GM21737 (cell line): ENCODE data around the gene CCDC60.

Experiments
- ATAC-seq: cut with Tn5 transposase; IDR thresholded peaks from one replicate; pipeline ENCODE4 v1.9.1; 2021; ENCODE audit warnings: mild to moderate bottlenecking, moderate library complexity; ENCODE audit not compliant: unreplicated experiment

CCDC60 gene, protein sequence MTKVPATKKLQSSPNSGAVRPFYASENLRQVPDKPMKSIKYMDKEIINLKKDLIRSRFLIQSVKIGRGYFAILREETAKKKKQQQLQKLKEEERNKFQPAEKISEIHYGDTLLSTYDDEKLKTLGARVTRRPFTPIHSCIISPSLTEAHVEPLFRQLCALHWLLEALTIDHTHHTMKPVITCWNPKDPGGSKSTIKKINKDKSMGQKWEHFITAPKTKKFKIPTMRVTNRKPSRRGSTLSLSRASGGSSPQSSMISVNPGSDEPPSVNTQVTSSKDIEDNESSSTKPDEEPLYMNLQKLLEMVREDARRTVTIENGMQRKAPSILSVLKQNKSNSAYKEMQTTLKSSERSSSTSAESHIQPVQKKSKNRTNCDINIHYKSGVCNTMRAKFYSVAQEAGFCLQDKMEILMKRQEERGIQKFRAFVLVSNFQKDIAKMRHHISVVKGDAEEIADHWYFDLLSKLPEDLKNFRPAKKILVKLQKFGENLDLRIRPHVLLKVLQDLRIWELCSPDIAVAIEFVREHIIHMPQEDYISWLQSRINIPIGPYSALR

DNA sequence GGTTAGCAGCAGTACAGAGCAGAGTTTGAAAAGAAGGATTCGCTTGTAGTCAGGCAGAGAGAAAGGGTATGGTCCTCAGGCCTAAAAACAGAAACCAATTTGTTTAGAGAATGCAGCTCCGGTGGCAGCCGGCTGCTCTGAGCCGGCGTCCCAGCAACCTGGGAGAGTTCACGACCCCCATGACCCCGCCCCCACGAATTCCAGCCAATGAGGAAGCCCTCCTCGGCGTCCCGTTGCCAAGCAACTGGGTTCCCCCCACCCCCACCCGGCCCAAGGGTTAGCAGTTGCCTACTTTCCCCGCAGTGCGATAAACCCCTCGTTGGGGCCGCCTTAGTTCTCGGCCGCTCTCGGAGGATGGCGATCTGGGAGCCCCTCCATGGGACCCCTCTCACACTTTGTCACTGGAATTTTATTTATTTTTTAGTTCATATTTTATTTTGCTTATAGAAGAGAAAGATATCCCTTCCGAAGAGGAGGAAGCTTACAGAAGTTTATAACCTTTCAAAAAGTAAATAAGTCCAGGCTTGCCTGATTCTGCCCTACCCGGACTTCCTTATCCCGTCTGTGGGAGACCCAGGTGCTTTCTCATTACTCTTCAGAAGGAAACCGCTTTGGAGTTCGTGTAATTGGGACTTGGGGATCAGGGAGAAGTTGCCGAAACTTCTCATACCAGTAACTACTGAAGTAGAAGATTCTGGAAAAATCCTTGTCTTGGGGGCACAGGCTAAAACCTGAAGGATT, at the start of gene CCDC60:
CCDC60 (plus strand) TSS at position 300 of the 741 bp plus-strand sequence. CDS start 448 bp downstream, outside the sequence.
- no peak for ATAC-seq

DNA sequence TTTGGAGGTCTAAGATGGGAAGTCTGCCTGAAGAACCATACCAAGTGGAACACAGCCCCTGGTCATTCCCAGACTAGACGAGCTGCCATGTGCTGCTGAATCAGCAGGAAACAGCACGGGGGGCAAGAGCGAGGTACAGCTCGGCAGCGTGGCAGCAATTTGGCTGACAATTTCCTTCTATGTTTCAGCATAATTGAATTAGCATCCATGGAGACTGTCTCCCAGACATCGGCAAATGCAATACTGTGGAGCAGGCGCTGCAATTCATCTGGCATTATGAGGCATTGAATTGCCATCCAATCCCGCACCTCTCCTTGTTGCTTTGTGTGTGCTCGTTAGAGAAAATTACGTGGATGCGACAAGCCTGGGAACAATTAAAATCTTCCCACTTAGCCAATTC, 46.0 kb upstream of the CCDC60 start:
- ATAC-seq, result no peak

DNA sequence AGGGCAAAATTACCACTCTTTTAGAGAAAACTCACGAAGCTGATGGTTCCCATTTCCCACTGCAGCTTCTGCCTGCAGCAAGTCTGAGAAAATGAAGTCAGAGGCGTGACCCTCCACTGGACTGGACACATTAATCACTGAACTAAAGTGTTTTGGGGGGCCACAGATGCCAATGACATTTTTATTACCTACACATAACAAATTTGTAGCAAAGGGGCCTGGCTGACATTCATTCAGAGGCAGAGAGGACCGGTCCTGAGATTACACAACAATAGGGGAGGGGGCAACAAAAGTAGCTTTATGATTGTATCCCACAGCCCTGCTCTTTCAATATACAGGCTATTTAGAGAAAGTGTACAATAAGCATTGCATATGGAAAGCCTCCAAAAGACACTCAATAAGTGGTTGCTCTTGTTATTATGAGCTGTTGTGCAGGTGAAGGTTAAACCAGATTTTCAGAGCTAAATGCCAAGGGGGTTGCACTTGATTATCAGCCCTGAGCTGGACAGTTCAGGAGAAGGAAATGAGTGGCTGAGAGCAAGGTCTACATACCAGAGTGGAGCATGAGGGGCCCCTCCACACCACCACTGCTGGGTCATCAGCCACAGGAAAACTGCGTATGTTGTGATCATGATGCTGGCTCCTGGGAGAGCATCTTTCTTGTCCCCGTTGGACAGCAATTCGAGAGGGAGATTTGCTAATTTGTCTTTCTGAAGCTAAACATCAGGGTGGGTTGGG, 41.5 kb upstream of the CCDC60 start:
- no peak for ATAC-seq

DNA sequence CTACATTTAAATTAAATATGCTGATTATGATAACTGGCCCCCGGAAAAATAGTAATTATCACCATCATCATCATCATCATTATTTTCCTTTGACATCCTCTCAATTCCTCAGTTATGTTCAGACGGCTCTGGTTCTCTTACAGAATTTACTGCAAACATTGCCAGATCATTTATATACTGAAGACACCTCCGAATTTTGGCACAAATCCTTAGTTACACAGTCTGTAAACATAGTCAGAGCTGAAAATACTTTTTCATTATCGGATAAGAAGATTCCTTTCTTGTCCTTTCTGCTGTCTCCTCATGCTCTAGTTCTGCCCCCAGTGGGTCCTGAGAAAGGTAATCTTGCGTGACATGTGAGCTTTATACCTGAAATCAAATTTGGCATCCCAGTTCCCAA, 40.3 kb upstream of the CCDC60 start:
- ATAC-seq, result no peak

DNA sequence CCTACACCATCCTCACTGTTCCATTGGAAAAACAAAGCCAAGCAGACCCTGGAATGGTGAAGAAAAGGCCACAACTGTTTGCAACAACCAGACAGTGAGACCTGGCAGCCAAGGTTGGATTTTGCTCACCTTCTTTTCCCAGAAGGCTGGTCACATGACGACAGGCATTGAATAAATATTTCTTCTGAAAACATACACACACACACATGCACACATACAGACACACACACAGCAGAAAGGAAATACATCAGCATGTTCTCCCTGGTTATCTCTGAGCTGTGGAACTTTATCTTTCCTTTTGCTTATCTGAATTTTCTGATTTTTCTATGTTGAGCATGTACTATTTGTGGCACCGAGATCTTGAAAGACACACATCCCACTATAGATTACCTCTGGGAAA, 38.0 kb upstream of the CCDC60 start:
- no peak for ATAC-seq

- no peak for ATAC-seq
Observed at GRCh38 chr12:119299130-119299529, 35.4 kb upstream of the CCDC60 start.

DNA sequence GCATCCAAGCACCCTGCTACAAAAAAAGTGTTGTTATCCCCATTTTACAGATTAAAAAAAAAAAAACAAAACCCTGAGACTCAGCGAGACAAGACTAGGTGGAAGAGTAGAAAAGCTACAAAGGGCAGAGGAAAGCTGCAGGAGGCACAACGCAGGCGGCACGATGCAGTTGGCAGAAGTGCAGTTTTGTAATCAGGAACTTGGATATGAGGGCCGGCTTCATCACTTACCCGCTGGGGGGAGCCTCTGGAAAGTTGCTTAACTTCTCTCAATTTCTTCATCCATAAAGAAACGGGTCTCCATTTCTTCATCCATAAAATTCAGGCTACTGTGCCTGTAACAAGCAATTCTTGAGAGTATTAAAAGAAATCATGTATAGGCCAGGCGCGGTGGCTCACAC, 33.1 kb upstream of the CCDC60 start:
- no peak for ATAC-seq

- ATAC-seq, result no peak
Observed at GRCh38 chr12:119302451-119303080, 32.0 kb upstream of the CCDC60 start.

DNA sequence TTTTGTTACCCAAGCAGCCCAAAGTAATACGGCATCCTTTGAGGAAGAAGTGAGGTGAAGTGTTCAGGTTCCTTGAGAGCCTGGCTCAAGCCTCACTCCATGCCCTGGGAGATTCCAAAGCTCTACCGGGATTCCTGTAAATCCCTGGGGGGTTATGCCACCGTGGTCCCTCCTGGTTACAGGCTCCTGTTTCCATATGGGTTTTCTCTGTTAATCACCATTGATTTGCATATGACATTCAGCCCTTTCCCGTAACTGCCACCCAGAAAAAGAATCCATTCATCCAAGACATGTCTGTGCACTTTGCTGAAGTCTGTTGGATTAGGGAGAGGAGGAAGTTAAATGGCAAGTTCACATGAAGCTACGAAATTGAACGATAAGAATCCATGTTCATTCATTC, 27.9 kb upstream of the CCDC60 start:
- ATAC-seq, result no peak

DNA sequence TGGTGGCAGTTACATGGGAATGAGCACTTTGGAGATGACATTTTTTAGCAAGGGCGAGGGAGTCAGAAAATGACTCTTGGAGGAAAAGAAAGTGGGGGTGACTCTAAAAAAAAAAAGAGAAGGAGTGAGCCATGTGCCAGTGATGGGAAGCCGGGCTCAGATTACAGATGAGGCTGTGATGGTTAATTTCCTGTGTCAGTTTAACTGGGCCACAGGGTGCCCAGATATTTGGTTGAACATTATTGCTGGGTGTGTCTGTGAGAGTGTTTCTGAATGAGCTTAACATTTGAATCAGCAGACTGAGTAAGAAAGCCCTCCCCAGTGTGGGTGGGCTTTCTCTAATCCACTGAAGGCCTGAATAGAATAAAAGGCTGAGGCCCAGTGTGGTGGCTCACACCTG, 26.8 kb upstream of the CCDC60 start:
- ATAC-seq, result no peak

GRCh38 chr12:119308708-119309456, 25.6 kb upstream of the CCDC60 start:
- no peak for ATAC-seq

- no peak for ATAC-seq
Observed at GRCh38 chr12:119311878-119312277, 22.7 kb upstream of the CCDC60 start.

GRCh38 chr12:119312904-119313303, 21.6 kb upstream of the CCDC60 start:
- ATAC-seq, result no peak

DNA sequence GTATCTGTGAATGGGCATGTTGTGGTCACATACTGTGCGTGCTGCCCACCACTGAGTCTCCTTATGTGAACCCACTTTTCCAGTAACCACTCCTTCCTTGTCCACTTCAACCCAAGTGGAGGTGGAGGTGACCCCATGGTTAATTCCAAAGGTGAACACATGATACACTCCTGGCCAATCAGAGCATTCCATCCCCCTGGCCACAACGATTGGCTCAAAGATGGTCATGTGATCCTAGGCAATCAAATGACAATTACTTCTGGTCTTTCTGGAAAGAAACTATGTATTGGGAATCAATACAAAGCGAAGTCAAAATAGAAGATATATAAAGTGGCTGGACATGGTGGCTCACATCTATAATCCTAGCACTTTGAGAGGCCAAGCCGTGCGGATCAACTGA, 20.2 kb upstream of the CCDC60 start:
- no peak for ATAC-seq

DNA sequence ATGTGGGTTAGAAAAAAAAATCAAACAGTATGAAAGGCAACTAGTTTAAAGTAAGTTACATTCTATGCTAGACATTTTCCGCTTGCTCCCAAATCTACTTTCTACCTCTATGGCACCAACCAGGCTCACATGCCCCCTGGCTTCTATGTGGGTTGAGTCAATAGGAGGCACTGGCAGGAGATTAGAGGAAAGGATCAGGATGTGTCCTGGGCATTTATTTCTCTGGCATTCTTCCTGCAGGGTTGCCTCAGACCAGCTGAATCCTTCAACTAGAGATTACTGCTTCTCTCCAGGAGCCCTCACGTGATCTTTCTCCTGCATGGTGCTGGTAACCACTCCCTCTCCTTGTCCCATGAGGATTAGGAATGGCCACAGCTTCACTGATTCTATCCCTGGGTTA, 14.9 kb upstream of the CCDC60 start:
- ATAC-seq, result no peak

DNA sequence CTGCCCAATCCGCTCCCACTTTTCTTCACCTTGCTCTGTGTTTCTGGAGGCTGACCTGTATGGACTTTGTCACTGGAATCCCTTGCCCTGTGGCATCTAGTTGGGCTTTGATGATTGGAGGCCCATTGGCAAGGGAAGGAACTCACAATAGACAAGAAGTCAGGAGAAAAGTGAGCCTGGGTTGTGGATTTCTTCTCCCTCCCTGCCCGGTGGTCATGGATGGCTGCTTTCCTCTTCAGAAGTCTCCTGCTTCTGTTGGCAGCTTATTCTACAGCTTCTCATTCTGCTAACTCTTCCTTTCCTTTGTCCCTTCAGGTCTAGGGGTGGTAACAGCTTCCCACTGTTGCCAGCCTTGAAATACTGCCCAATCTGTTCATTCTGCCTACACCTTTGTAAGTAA, 13.9 kb upstream of the CCDC60 start:
- no peak for ATAC-seq

GRCh38 chr12:119322301-119322723, 12.2 kb upstream of the CCDC60 start:
- ATAC-seq, result no peak

- ATAC-seq, result no peak
Observed at GRCh38 chr12:119325813-119326212, 8.7 kb upstream of the CCDC60 start.

DNA sequence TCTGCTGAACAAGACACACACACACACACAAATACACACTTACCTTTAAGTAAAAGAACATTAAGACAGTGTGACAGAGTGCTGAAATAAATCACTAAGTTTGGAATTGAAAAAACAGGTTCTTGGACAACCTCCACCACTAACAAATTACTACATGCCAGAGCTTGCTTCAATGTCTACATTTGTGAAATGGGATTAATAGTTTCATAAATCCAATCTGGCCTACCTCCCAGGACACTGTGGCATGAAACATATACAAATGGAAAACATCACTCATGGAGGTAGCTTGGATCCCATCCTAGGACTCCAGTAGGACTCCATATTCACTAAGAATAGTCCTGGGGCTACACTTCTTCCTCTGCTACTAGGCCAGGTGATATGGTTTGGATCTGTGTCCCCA, 8.2 kb upstream of the CCDC60 start:
- ATAC-seq, result no peak

DNA sequence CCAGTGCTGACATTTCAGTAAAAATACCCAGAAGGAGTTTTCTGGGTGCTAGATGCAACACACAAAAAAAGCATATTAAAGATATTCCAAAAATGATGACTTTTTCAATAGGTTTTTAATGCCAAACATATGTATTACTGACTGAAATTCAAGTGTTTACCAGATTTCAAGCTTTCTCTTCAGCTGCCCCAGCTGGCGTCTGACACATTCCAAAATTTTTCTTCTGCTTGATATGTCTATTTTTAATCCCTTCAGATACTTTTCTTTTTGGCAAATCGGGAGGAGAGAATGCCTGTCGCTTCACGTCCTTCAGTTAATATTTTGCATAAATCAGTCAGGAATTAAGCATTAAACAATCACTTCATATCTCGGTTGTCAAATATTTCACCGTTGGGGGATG, 7.1 kb upstream of the CCDC60 start:
- ATAC-seq, result no peak
